Activated CD4-positive, alpha-beta memory T cell treated with anti-CD3 and anti-CD28 coated beads, Interleukin-2, amount 10 ng/mL, durations not matched to agents 7 days and 5 days (primary cell): ENCODE data around the gene C17orf78. TPM values are rescaled to one million over a fixed set of nuclear protein-coding genes. Genes with fewer than 3 reads are reported as not detected.

Experiments
- CTCF ChIA-PET: fragments of 350-600 bp; sonication (Branson Sonifier 250); formaldehyde crosslinking; loops from one replicate; lab custom pipeline; 2021; ENCODE audit warnings: antibody characterized with exemption, inconsistent platforms; lab: Charles Lee
- POLR2A ChIA-PET: fragments of 350-600 bp; sonication (Branson Sonifier 250); formaldehyde crosslinking; loops from one replicate; lab custom pipeline; 2021; ENCODE audit warnings: antibody characterized with exemption; lab: Charles Lee
- DNase-seq: peaks from one replicate; pipeline ENCODE4 v3.0.0-alpha.2; 2020
- H3K27ac Mint-ChIP-seq: one replicate; pipeline ENCODE4 v1.8.0; 2021; ENCODE audit warnings: mild to moderate bottlenecking, mixed read lengths
- H3K27me3 Mint-ChIP-seq: one replicate; pipeline ENCODE4 v1.8.0; 2021; ENCODE audit warnings: mixed read lengths
- H3K36me3 Mint-ChIP-seq: one replicate; pipeline ENCODE4 v1.8.0; 2021; ENCODE audit warnings: low read depth, mixed read lengths
- H3K4me1 Mint-ChIP-seq: one replicate; pipeline ENCODE4 v1.8.0; 2021; ENCODE audit warnings: mixed read lengths
- H3K4me3 Mint-ChIP-seq: one replicate; pipeline ENCODE4 v1.8.0; 2021; ENCODE audit warnings: mild to moderate bottlenecking, mixed read lengths
- H3K9me3 Mint-ChIP-seq: one replicate; pipeline ENCODE4 v1.8.0; 2021; ENCODE audit warnings: mixed read lengths
- total RNA-seq, 2 experiments: library from RNA; stranded (reverse); gene quantifications; one replicate each; pipeline ENCODE4 v1.2.3, GENCODE V29; 2021

C17orf78 gene
- total RNA-seq, 2 experiments from 2014 or later = not detected

DNA sequence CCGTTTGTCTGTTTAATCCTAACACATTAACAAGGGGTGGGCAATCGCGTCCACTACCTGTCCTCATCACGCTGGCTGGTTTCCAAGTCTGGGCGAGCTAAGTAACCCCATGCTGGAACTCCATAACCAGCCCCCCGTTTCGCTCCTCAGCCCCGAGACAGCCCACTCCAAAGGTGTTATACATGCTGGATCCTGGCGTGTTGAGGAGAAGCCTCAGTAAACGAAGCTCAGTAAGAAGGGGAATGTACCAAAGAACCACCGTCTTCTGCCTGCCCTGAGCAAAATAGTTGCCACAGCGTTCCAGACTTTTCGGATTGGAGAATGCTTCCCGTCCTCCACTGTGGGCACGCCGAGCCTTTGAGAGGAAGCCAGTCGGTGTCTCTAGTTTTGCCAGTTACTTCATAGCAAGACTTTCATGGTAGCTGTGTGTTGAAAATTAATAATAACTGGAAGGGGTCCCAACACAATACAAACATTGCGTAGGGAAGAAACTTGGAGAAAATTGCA is 16.1 kb upstream of the C17orf78 start:
- no peak for DNase-seq
- Mint-ChIP-seq H3K27ac (peak overlapping the region; percentile 65), H3K27me3 (no peaks in the 10 kb centered on the region), H3K36me3 (no peaks in the 10 kb centered on the region), H3K9me3 (no peaks in the 10 kb centered on the region), H3K4me1 (peaks cover 26% of the 10 kb centered on the region), H3K4me3 (peak overlapping the region; percentile 59)
- ChIA-PET POLR2A (interaction anchor here (0.9 to 2.7 kb wide), 10 partner anchors 10 to 757 kb away, joined by 3 to 13 read pairs (median 6); partner anchors contain the start of genes AATF, ACACA and TADA2A), CTCF (interaction anchor here (0.8 kb wide), 1 partner anchor 14 kb away, joined by 3 read pairs; no protein-coding TSS in a partner anchor)

DNA sequence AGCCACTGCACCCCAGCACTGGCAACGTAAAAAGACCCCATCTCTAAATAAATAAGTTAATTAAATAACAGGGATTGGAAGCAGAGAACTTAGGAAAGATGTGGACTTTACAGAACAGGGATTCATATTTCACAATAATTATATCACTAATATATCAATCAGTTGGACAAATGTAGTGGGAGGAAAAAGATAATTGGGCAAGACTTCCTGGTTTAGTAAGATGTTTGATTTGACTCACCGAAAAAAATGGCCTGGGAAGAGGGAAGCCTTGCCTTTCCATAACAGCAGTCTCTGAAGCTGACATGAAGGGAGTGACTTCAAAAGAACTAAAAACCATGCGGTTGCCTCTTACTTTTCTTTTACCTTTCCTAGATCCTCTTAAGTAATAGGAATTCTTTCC is 15.2 kb upstream of the C17orf78 start:
- H3K27me3 Mint-ChIP-seq = no peaks in the 10 kb centered on the region
- H3K27ac Mint-ChIP-seq = no peak overlapping the region
- H3K36me3 Mint-ChIP-seq = no peaks in the 10 kb centered on the region
- no peak for DNase-seq
- CTCF ChIA-PET = no interaction called here
- peaks cover 26% of the 10 kb centered on the region for H3K4me1 Mint-ChIP-seq
- POLR2A ChIA-PET = interaction anchor here (1.1 kb wide), 1 partner anchor 69 kb away, joined by 3 read pairs; no protein-coding TSS in a partner anchor
- H3K4me3 Mint-ChIP-seq = no peak overlapping the region
- no peaks in the 10 kb centered on the region for H3K9me3 Mint-ChIP-seq

DNA sequence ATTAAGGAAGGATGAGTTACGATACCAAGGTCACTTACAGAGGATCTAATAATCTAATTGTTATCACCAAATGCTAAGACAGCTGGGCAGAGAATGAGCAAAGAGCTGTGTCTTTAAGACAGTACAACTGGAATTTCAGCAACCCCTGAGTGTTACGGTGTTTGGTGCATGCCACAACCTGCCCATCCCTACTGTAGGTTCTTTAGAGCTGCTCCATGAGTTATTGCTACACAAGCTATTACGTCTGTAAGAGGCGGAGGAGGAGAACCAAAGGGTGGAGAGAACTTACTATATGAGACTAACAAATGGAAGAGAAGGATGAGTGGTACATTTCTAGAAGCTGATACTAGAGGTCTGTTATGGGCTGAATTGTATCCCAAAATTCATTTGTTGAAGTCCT is 14.2 kb upstream of the C17orf78 start:
- CTCF ChIA-PET = interaction anchor here (0.8 to 0.9 kb wide), 2 partner anchors 12 to 37 kb away, joined by 3 to 4 read pairs; no protein-coding TSS in a partner anchor
- H3K36me3 Mint-ChIP-seq = no peaks in the 10 kb centered on the region
- peaks cover 25% of the 10 kb centered on the region for H3K4me1 Mint-ChIP-seq
- no peak overlapping the region for H3K4me3 Mint-ChIP-seq
- no peaks in the 10 kb centered on the region for H3K9me3 Mint-ChIP-seq
- no peaks in the 10 kb centered on the region for H3K27me3 Mint-ChIP-seq
- H3K27ac Mint-ChIP-seq = no peak overlapping the region
- POLR2A ChIA-PET = interaction anchor here (1.1 kb wide), 1 partner anchor 68 kb away, joined by 3 read pairs; no protein-coding TSS in a partner anchor
- no peak for DNase-seq

DNA sequence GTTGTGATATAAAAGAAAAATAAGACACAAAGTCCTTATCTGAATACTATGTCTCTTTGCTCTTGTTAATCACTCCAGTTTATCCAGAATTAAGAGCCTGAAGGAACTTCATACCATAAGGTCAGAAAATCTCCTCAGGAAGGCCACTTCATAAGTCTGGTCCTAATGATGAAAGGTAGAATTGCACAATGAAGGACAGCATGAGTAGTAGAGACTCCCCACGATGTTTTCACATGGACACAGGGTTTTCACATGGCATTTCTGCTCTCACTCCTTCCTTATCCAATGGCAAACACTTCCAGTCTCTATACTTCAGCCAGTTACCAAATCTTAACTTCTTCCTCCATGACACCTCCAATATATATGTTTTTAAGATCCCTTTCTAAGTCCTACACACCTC is 10.2 kb upstream of the C17orf78 start:
- Mint-ChIP-seq H3K27ac (no peak overlapping the region), H3K27me3 (no peaks in the 10 kb centered on the region), H3K4me1 (no peaks in the 10 kb centered on the region), H3K4me3 (no peak overlapping the region), H3K36me3 (no peaks in the 10 kb centered on the region), H3K9me3 (no peaks in the 10 kb centered on the region)
- POLR2A ChIA-PET = no interaction called here
- no peak for DNase-seq
- CTCF ChIA-PET = interaction anchor here (1.4 kb wide), 1 partner anchor 8 kb away, joined by 8 read pairs; no protein-coding TSS in a partner anchor

DNA sequence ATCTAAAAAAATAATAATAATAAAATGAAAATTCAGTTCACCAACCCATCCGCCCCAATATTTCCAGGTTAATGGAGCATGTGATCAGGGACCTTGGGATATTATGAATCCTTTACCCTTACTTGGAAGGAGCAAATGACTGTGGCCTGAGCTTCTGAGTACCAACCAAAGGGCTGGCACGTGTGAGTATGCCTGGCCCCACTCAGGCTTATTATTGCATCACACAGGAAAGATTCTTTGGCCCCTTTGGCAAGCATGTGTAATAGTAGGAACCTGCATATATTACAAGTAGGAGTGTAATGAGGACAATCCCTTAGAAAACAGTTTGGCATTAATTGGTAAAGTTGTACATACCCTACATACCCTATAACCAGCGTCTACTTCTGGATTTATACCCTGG is 7.2 kb upstream of the C17orf78 start:
- POLR2A ChIA-PET = interaction anchor here (2.8 kb wide), 1 partner anchor 10 kb away, joined by 8 read pairs; no protein-coding TSS in a partner anchor
- Mint-ChIP-seq H3K36me3 (no peaks in the 10 kb centered on the region), H3K9me3 (no peaks in the 10 kb centered on the region), H3K27me3 (no peaks in the 10 kb centered on the region), H3K4me1 (peaks cover 6% of the 10 kb centered on the region), H3K4me3 (no peak overlapping the region), H3K27ac (no peak overlapping the region)
- no peak for DNase-seq
- CTCF ChIA-PET = no interaction called here

DNA sequence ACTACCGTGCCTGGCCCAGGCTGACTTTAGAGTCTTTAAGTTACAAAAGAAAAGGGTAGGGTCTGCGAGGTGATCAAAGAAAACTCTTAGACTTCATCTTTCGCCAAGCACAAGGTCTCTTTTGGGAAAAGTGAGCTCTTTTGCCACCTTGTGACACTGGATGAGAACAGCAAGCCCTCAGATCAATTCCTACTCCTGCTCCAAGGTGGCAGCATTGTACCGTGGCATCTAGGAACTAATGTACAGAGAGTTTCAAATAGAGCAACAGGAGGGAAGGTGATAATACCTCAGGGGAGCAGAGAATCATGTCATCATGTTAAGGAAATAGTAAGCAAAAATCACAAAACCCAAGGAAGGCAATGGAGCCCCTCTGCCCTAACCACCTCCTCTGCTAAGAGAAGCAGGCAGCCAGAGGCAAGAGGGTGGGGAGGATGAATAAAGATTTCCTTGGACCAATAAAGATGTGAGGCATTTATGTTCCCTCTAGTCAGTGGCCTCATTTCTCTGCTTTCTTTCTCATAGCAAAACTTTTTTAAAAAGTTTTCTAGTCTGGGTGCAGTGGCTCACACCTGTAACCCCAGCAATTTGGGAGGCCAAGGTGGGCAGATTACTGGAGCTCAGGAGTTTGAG is 2.1 kb upstream of the C17orf78 start:
- POLR2A ChIA-PET = interaction anchor here (1.0 to 1.2 kb wide), 3 partner anchors 18 to 57 kb away, joined by 3 to 4 read pairs (median 3); no protein-coding TSS in a partner anchor
- peak; percentile 82 for DNase-seq
- H3K36me3 Mint-ChIP-seq = no peaks in the 10 kb centered on the region
- peaks cover 7% of the 10 kb centered on the region for H3K4me1 Mint-ChIP-seq
- no peak overlapping the region for H3K27ac Mint-ChIP-seq
- CTCF ChIA-PET = interaction anchor here (0.6 to 4.0 kb wide), 52 partner anchors 9 to 772 kb away, joined by 3 to 31 read pairs (median 4); partner anchors contain the start of genes MRM1 and TADA2A
- H3K4me3 Mint-ChIP-seq = no peak overlapping the region
- H3K27me3 Mint-ChIP-seq = peaks cover 3% of the 10 kb centered on the region
- H3K9me3 Mint-ChIP-seq = no peaks in the 10 kb centered on the region

DNA sequence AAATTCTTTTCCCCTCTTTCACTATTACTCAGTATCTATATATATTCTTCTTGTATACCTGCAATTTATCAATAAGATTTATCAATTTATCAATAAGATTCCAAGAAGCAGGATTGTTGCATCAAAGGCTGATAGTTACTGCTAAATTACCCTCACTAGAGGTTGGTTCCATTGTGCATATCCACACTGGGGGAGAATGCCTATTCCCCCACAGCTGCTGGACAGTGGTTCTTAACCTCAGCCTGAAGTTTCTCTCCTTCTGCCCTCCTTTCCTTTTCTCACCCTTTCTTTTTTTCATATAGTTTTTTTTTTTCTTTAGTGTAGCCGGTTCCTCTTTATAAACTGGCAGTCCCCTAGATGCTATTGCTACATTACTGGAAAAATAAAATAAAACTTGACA is 6.3 kb downstream of the C17orf78 start:
- Mint-ChIP-seq H3K27me3 (peaks cover 3% of the 10 kb centered on the region), H3K4me1 (no peaks in the 10 kb centered on the region), H3K36me3 (no peaks in the 10 kb centered on the region), H3K4me3 (no peak overlapping the region), H3K27ac (no peak overlapping the region), H3K9me3 (no peaks in the 10 kb centered on the region)
- CTCF ChIA-PET = interaction anchor here (1.5 kb wide), 1 partner anchor 8 kb away, joined by 8 read pairs; no protein-coding TSS in a partner anchor
- DNase-seq = no peak
- POLR2A ChIA-PET = no interaction called here

DNA sequence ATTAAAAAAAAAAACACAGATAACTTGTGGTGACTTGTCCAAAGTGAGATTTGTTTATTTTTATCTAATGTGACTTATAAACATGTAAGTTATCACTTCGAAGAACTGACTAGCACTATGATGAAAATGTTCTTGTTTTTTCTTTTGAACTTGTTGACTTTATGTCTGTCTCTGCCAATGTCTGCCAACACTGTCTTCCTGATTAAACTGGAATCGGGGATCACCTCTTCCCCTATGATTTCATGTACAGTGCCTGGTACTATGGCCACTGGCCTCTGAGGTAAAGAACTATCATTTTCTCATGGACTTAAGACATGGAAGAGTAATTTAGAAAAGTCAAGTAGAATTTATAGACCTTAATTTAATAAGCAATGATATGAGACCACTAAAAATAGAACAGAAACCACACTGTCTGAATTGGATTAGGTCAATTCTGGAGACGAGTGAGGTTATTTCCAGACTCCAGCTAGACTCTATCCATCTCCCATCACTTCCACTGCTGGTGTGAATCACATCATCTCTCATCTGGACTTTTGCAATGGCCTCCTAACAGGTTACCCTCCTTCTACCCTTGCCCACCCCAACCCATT is 8.9 kb downstream of the C17orf78 start:
- ChIA-PET CTCF (interaction anchor here (2.1 kb wide), 1 partner anchor 13 kb away, joined by 10 read pairs; no protein-coding TSS in a partner anchor), POLR2A (no interaction called here)
- H3K27me3 Mint-ChIP-seq = no peaks in the 10 kb centered on the region
- no peaks in the 10 kb centered on the region for H3K9me3 Mint-ChIP-seq
- H3K36me3 Mint-ChIP-seq = no peaks in the 10 kb centered on the region
- H3K27ac Mint-ChIP-seq = no peak overlapping the region
- H3K4me3 Mint-ChIP-seq = no peak overlapping the region
- DNase-seq = no peak
- no peaks in the 10 kb centered on the region for H3K4me1 Mint-ChIP-seq

DNA sequence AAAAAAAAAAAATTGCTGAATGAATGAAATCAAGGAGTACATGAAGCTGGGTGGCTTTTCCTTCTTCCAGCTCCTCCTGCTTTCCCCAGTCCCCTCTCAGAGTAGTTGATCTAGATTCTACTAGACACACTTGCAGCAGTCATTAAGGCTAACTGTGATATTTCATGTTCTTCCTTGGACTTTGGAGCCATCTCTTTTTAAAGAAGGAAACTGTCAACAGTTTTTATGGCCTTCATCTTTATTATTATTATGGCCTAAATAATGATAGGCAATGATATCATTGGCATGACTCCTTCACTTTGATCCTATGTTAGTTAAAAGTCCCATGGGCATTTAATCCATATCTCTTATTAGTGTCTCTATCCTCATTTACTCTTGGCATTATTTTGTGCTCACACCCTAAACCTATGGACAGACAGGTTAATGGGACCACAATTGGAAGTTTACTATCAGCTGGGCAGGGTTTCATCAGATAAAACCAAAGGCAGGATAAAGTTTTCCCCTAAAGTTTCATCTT is 9.7 kb downstream of the C17orf78 start:
- no peaks in the 10 kb centered on the region for H3K27me3 Mint-ChIP-seq
- H3K4me3 Mint-ChIP-seq = no peak overlapping the region
- DNase-seq = no peak
- no peak overlapping the region for H3K27ac Mint-ChIP-seq
- CTCF ChIA-PET = interaction anchor here (1.8 to 2.1 kb wide), 2 partner anchors 12 kb away, joined by 10 to 15 read pairs; no protein-coding TSS in a partner anchor
- no peaks in the 10 kb centered on the region for H3K4me1 Mint-ChIP-seq
- no peaks in the 10 kb centered on the region for H3K36me3 Mint-ChIP-seq
- POLR2A ChIA-PET = no interaction called here
- H3K9me3 Mint-ChIP-seq = no peaks in the 10 kb centered on the region

DNA sequence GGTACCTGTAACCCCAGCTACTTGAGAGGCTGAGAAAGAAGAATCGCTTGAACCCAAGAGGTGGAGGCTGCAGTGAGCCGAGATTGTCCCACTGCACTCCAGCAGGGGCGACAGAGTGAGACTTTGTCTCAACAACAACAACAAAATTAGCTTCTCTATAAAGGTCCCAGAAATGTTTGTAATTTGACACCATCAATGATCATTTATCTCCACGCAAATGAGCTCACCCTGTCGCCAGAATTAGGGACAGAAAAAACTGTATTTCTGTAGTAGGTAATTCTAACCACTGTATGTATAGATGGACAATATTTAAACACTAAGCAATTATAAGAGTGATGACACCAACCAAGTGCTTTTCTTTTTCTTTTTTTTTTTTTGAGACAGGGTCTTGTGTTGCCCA is 10.7 kb downstream of the C17orf78 start:
- Mint-ChIP-seq H3K9me3 (no peaks in the 10 kb centered on the region), H3K27me3 (no peaks in the 10 kb centered on the region), H3K27ac (no peak overlapping the region), H3K4me1 (peaks cover 4% of the 10 kb centered on the region), H3K36me3 (no peaks in the 10 kb centered on the region), H3K4me3 (no peak overlapping the region)
- ChIA-PET POLR2A (no interaction called here), CTCF (interaction anchor here (0.5 to 2.1 kb wide), 3 partner anchors 11 to 266 kb away, joined by 3 to 15 read pairs (median 10); no protein-coding TSS in a partner anchor)
- no peak for DNase-seq

DNA sequence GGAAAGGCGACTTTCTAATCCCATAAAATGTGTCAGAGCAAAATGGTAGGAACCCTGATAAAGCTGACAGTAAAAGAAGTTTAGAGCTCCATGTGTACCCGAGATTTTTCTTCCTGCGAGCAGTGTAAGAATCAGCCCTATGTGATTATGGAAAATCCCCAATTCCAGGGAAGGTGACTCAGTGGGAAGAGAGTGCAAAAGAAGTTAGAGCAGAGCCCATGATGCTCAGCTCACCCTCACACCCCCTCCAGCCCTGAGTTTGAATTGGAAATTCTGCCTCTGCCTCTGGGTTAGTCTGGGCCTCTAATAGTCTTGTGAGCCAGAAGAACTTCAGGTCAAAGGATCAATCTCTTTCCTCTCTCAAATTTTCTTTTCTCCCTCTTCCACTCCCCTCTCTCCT is 12.5 kb downstream of the C17orf78 start:
- CTCF ChIA-PET = interaction anchor here (0.7 to 1.7 kb wide), 2 partner anchors 15 kb away, joined by 3 to 4 read pairs; no protein-coding TSS in a partner anchor
- POLR2A ChIA-PET = interaction anchor here (1.5 kb wide), 1 partner anchor 19 kb away, joined by 4 read pairs; the partner anchor contains the start of genes ACACA and TADA2A
- H3K4me1 Mint-ChIP-seq = peaks cover 18% of the 10 kb centered on the region
- H3K27ac Mint-ChIP-seq = no peak overlapping the region
- no peaks in the 10 kb centered on the region for H3K36me3 Mint-ChIP-seq
- DNase-seq = no peak
- no peaks in the 10 kb centered on the region for H3K27me3 Mint-ChIP-seq
- no peak overlapping the region for H3K4me3 Mint-ChIP-seq
- H3K9me3 Mint-ChIP-seq = no peaks in the 10 kb centered on the region

DNA sequence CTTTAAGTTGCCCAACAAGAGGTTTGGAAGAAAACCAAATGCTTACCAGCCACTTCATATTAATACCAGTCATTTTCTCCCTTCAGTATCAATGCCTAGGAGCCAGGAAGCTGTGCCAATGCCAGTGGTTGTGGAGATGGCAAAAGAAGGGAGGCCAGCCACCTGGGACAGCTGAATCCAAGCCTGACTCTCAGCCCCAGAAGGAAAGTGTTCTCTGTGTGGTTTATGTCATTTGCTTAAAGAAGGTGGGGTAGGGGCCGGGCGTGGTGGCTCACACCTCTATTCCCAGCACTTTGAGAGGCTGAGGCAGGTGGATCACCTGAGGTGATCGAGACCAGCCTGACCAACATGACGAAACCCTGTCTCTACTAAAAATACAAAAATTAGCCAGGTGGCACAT is 13.4 kb downstream of the C17orf78 start:
- DNase-seq = no peak
- CTCF ChIA-PET = interaction anchor here (0.6 to 1.7 kb wide), 2 partner anchors 15 to 16 kb away, joined by 3 to 4 read pairs; no protein-coding TSS in a partner anchor
- H3K4me3 Mint-ChIP-seq = no peak overlapping the region
- no peaks in the 10 kb centered on the region for H3K27me3 Mint-ChIP-seq
- H3K27ac Mint-ChIP-seq = no peak overlapping the region
- peaks cover 18% of the 10 kb centered on the region for H3K4me1 Mint-ChIP-seq
- no peaks in the 10 kb centered on the region for H3K9me3 Mint-ChIP-seq
- POLR2A ChIA-PET = interaction anchor here (1.5 kb wide), 1 partner anchor 18 kb away, joined by 4 read pairs; the partner anchor contains the start of genes ACACA and TADA2A
- H3K36me3 Mint-ChIP-seq = no peaks in the 10 kb centered on the region
